Endothelial cell of umbilical vein (primary cell): Measurements from ENCODE around the gene FAM193A. TPM values are rescaled to one million over a fixed set of nuclear protein-coding genes. Genes with fewer than 3 reads are reported as not detected.

Source experiments
- BruUV-seq: library from RNA; stranded (reverse); fragments of 400-500 nt; replicated peaks from 2 replicates; lab custom pipeline; 2021; lab: Mats Ljungman, UMichigan
- CTCF ChIA-PET: fragments of 300-600, 350-600 bp; sonication (Branson Sonifier 250); formaldehyde crosslinking; loops from one replicate; lab custom pipeline; 2021; ENCODE audit warnings: antibody characterized with exemption, inconsistent platforms; lab: Charles Lee
- POLR2A ChIA-PET: fragments of 300-600, 350-600 bp; sonication (Branson Sonifier 250); formaldehyde crosslinking; loops from one replicate; lab custom pipeline; 2021; ENCODE audit warnings: antibody characterized with exemption, inconsistent platforms; lab: Charles Lee
- DNase-seq: peaks from one replicate; pipeline ENCODE4 v3.0.0-alpha.2; 2011; ENCODE audit warnings: low read depth, low spot score
- FAIRE-seq: peaks from 2 replicates; lab custom pipeline; 2011; peaks lifted over from hg19 to GRCh38; lab: Jason Lieb, UNC
- H2AFZ ChIP-seq: 2 replicates; pipeline ENCODE4 v1.6.0; 2012; ENCODE audit warnings: low read depth, low read length, control low read depth, inconsistent platforms
- H3K27ac ChIP-seq: 2 replicates; pipeline ENCODE4 v1.5.1; 2011; ENCODE audit warnings: low read depth, mild to moderate bottlenecking, control low read depth, low read length, moderate library complexity; ENCODE audit not compliant: insufficient read depth
- H3K27me3 ChIP-seq, 2 experiments: 2 replicates each; pipeline versions ENCODE4 v1.6.0 to v1.6.1; 2011; ENCODE audit warnings: low read length in 2 of 2, mixed read lengths in 1 of 2; ENCODE audit not compliant: control insufficient read depth in 2 of 2, insufficient read depth in 2 of 2
- H3K36me3 ChIP-seq, 2 experiments: 2 replicates in 1 of 2; 3 replicates in 1 of 2; pipeline ENCODE4 v1.5.1; 2011; ENCODE audit warnings: low read length in 2 of 2, mild to moderate bottlenecking in 1 of 2, moderate library complexity in 1 of 2; ENCODE audit not compliant: control insufficient read depth in 2 of 2, insufficient read depth in 2 of 2; ENCODE audit errors: extremely low read depth in 1 of 2
- H3K4me1 ChIP-seq: 3 replicates; pipeline ENCODE4 v1.5.1; 2011; ENCODE audit warnings: mild to moderate bottlenecking, low read length; ENCODE audit not compliant: control insufficient read depth, insufficient read depth; ENCODE audit errors: extremely low read depth
- H3K4me2 ChIP-seq: 2 replicates; pipeline ENCODE4 v1.6.1; 2011; ENCODE audit warnings: low read length, control low read depth, mixed read lengths; ENCODE audit not compliant: insufficient read depth
- H3K4me3 ChIP-seq, 3 experiments: fragments of 200-600 bp in 1 of 3; sonication (generic), shearing (Covaris generic) in 1 of 3; replicated peaks in 1 of 3; 2 replicates each; pipeline ENCODE4 v1.5.1; 2011 to 2016; ENCODE audit warnings: control low read depth in 3 of 3, low read length in 3 of 3, mild to moderate bottlenecking in 2 of 3, inconsistent platforms in 1 of 3, low read depth in 1 of 3, moderate library complexity in 1 of 3; ENCODE audit not compliant: insufficient read depth in 1 of 3
- H3K79me2 ChIP-seq: 2 replicates; pipeline ENCODE4 v1.6.0; 2012; ENCODE audit warnings: low read length, inconsistent platforms; ENCODE audit not compliant: control insufficient read depth, insufficient read depth
- H3K9ac ChIP-seq: replicated peaks from 2 replicates; pipeline ENCODE3; 2011; ENCODE audit warnings: low read length, control low read depth; ENCODE audit not compliant: insufficient read depth; ENCODE audit errors: extremely low read depth
- H3K9me1 ChIP-seq: replicated peaks from 3 replicates; pipeline ENCODE4 v1.6.0; 2011; ENCODE audit warnings: mild to moderate bottlenecking, low read length; ENCODE audit not compliant: control insufficient read depth, insufficient read depth; ENCODE audit errors: extremely low read depth
- H3K9me3 ChIP-seq: replicated peaks from 2 replicates; pipeline ENCODE4 v1.5.1; 2012; ENCODE audit warnings: low read length, inconsistent platforms; ENCODE audit not compliant: control insufficient read depth, insufficient read depth
- H4K20me1 ChIP-seq: replicated peaks from 2 replicates; pipeline ENCODE3; 2011; ENCODE audit warnings: mild to moderate bottlenecking, low read length; ENCODE audit not compliant: control insufficient read depth, insufficient read depth; ENCODE audit errors: extremely low read depth
- FOS ChIP-seq: IDR thresholded peaks from 2 replicates; pipeline ENCODE4 v1.6.1; 2011; ENCODE audit warnings: mild to moderate bottlenecking, low read length, moderate library complexity, borderline replicate concordance; ENCODE audit not compliant: insufficient read depth
- GATA2 ChIP-seq: IDR thresholded peaks from 2 replicates; pipeline ENCODE4 v1.7.0; 2011; ENCODE audit warnings: low read depth, mild to moderate bottlenecking, moderate library complexity, mixed read lengths, low read length; ENCODE audit not compliant: insufficient read length, insufficient read depth
- JUN ChIP-seq: IDR thresholded peaks from 2 replicates; pipeline ENCODE4 v1.6.1; 2011; ENCODE audit warnings: borderline replicate concordance, low read depth; ENCODE audit not compliant: insufficient read length, insufficient read depth
- MYC ChIP-seq: IDR thresholded peaks from one replicate; pipeline ENCODE4 v1.6.1; 2011; ENCODE audit warnings: mild to moderate bottlenecking, low read depth, low read length
- dilution Hi-C: fragments of 300-500 bp; cut with MboI; formaldehyde crosslinking; loops from one replicate; pipeline ENCODE4 v1.15.0; 2019; ENCODE audit warnings: low sequenced_read_pairs; ENCODE audit not compliant: extremely low pct_ligation_motif_present
- intact Hi-C: fragments of 100-400 bp; cut with micrococcal nuclease; formaldehyde crosslinking; loops from one replicate; pipeline ENCODE4 v1.10.0; 2022
- polyA plus RNA-seq, 4 experiments: library from polyadenylated mRNA; depleted of rRNA in 3 of 4; stranded (reverse) in 3 of 4; unstranded in 1 of 4; fragments of >200 nt; gene quantifications; 2 replicates each; pipeline versions ENCODE4 v1.2.1 to v1.2.3, GENCODE V29; 2011 to 2012; ENCODE audit warnings: missing spikeins in 1 of 4
- total RNA-seq: library from RNA; stranded (reverse); gene quantifications from 2 replicates; pipeline ENCODE4 v1.2.3, GENCODE V29; 2021
- TF ChIP-seq, protein P1 (sequence below): IDR thresholded peaks from 2 replicates; pipeline ENCODE4 v1.6.1; 2011; ENCODE audit not compliant: insufficient read depth, insufficient read length
- TF ChIP-seq, protein P2 (sequence below), 2 donors: IDR thresholded peaks; 1 replicate in 1 of 2; 2 replicates in 1 of 2; pipeline ENCODE4 v1.5.1; 2011; ENCODE audit warnings: low read length in 2 of 2, mild to moderate bottlenecking in 2 of 2, moderate library complexity in 2 of 2, control low read depth in 1 of 2, inconsistent platforms in 1 of 2, low read depth in 1 of 2; ENCODE audit not compliant: insufficient read depth in 1 of 2; ENCODE audit errors: extremely low read depth in 1 of 2

FAM193A gene
- total and polyA plus RNA-seq, 2 donors (not counting 3 experiments of a cell fraction or from before 2014, with no cell fraction given): 12.3 to 32.1 TPM

DNA sequence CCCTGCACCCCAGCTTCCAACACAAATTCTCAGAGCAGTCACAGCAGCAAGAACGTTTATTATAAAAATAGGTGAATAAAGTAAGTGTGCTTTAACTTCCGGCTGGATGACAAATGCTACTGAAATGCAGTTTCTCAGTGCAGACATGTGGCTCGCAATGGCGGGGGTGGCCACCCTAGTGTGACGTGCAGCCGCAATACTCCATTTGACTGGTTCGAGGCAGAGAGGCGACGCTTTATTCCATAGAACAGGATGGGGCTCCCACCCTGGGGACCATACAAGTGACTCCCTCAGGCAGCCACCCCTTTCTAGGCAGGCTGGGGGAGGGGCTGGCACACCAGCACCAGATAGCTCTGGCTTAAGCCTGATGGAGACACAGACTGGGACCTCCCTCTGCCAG lies 205.2 kb downstream of the FAM193A start:
- no peak for FAIRE-seq
- H3K79me2 ChIP-seq: no peaks in the 10 kb centered on the region
- no peaks in the 10 kb centered on the region for H3K9me1 ChIP-seq
- no peaks in the 10 kb centered on the region for H4K20me1 ChIP-seq
- intact Hi-C loops (no loop called here), dilution Hi-C loops (no loop called here)
- CTCF ChIA-PET: interaction anchor here (0.7 kb wide), 1 partner anchor 28 kb away, joined by 3 read pairs; no protein-coding TSS in a partner anchor
- no peaks in the 10 kb centered on the region for H3K27me3 ChIP-seq
- no peak overlapping the region for H3K4me3 ChIP-seq
- H3K27ac ChIP-seq: no peak overlapping the region
- H3K4me1 ChIP-seq: peaks cover 11% of the 10 kb centered on the region
- no peak overlapping the region for H3K9ac ChIP-seq
- H2AFZ ChIP-seq: no peak overlapping the region
- DNase-seq: no peak
- POLR2A ChIA-PET: no interaction called here
- no peak for TF ChIP-seq MYC
- no peak for TF ChIP-seq FOS
- TF ChIP-seq, protein P1, sequence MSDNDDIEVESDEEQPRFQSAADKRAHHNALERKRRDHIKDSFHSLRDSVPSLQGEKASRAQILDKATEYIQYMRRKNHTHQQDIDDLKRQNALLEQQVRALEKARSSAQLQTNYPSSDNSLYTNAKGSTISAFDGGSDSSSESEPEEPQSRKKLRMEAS: no peak
- TF ChIP-seq JUN: no peak
- no peak for TF ChIP-seq GATA2
- TF ChIP-seq, protein P2, sequence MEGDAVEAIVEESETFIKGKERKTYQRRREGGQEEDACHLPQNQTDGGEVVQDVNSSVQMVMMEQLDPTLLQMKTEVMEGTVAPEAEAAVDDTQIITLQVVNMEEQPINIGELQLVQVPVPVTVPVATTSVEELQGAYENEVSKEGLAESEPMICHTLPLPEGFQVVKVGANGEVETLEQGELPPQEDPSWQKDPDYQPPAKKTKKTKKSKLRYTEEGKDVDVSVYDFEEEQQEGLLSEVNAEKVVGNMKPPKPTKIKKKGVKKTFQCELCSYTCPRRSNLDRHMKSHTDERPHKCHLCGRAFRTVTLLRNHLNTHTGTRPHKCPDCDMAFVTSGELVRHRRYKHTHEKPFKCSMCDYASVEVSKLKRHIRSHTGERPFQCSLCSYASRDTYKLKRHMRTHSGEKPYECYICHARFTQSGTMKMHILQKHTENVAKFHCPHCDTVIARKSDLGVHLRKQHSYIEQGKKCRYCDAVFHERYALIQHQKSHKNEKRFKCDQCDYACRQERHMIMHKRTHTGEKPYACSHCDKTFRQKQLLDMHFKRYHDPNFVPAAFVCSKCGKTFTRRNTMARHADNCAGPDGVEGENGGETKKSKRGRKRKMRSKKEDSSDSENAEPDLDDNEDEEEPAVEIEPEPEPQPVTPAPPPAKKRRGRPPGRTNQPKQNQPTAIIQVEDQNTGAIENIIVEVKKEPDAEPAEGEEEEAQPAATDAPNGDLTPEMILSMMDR (IDR thresholded peaks at IDR 0.05; ENCODE audit: extremely low read depth in 1 of 2, insufficient read depth in 1 of 2, low read depth in 1 of 2, low read length in 2 of 2): no peak
- no peak overlapping the region for H3K4me2 ChIP-seq
- H3K9me3 ChIP-seq: no peaks in the 10 kb centered on the region
- H3K36me3 ChIP-seq: peaks cover 7 to 38% of the 10 kb centered on the region in 2 experiments
- BruUV-seq: TSS peak; percentile 25
